ENCODE measurements around the gene NAIF1. TPM values are rescaled to one million over a fixed set of nuclear protein-coding genes. Genes with fewer than 3 reads are reported as not detected.
A peak's percentile ranks its signal among the peaks of the same experiment; 100 is the strongest.

NAIF1 gene
- total RNA-seq, 1 experiment from 2014 or later = 14.0 TPM

- DNase-seq (ENCODE audit: low read depth) = no peak
Measured at GRCh38 chr9:128102196-128102595, 35.1 kb upstream of the NAIF1 start.

DNA sequence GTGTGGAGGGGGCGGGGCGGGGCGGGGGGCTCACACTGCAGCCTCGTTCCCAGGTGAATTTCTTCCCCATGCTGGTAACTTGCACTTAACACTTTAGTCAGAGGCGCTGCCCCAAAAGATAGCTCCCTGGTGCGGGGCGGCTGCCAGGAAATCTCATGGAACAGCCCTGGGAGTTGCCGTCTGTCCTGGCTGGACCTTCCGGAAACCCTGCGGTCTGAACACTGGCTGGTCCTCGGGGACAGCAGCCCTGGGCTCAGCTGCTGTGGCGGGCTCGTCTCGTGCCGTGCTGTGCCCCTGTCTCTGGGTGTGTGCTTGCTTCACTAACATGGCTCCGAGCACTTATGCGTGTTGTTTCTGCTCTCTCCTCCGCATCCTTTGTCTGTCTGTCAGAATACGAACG lies 34.6 kb upstream of the NAIF1 start:
- no peak for DNase-seq (ENCODE audit: low read depth)

GRCh38 chr9:128101231-128101661 lies 34.1 kb upstream of the NAIF1 start:
- DNase-seq (ENCODE audit: low read depth) = no peak

DNA sequence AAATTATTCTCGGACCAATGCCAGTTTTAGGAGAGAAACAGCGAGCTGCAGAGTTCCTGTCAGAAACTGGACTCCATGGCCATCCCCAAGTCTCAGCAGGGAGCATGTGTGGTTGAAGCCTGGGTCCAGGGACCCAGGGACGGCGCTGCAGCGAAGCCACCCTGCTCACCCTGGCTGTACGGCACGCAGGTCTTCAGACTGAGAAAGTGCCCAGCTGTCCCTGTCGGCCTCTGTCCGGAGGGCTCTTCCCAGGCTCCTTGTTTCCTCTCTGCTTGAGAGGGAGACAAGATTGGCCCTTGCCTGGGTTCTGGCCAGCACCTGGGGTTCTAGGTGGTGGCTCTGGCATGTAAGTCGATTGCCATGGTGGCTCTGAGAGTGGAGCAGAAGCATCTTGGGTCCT lies 33.5 kb upstream of the NAIF1 start:
- no peak for DNase-seq (ENCODE audit: low read depth)

DNA sequence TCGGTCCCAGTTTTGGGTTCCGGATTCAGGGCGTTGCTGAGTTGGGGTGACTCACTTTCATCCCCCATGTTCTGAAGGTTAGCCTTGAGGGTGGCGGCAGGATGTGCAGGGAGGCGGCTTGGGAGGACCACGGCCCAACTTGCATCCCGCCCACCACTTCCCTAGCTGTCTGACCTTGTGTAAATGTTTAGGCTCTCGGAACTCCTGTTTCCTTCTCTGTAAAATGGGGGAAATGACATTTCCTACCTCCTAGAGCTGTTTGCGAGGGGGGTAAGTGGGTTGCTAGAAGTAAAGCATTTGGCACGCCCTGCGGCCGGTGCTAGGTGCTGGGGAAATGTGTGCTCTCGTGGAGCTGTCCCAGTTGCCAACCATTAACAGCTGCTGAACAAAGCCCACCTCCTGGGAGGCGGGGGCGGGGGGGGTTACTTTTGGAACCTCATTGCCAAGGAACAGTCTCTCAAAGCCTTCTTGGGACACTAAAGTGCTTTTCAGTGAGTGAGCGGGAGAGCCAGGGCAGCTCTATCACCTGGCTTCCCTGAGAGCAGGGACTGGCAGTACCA lies 32.9 kb upstream of the NAIF1 start:
- peak; percentile 40 for DNase-seq (ENCODE audit: low read depth)

- DNase-seq (ENCODE audit: low read depth) = peak; percentile 36
Measured at GRCh38 chr9:128099231-128099931, 32.3 kb upstream of the NAIF1 start.

GRCh38 chr9:128098297-128099230 lies 31.4 kb upstream of the NAIF1 start:
- peak; percentile 95 for DNase-seq (ENCODE audit: low read depth)

DNA sequence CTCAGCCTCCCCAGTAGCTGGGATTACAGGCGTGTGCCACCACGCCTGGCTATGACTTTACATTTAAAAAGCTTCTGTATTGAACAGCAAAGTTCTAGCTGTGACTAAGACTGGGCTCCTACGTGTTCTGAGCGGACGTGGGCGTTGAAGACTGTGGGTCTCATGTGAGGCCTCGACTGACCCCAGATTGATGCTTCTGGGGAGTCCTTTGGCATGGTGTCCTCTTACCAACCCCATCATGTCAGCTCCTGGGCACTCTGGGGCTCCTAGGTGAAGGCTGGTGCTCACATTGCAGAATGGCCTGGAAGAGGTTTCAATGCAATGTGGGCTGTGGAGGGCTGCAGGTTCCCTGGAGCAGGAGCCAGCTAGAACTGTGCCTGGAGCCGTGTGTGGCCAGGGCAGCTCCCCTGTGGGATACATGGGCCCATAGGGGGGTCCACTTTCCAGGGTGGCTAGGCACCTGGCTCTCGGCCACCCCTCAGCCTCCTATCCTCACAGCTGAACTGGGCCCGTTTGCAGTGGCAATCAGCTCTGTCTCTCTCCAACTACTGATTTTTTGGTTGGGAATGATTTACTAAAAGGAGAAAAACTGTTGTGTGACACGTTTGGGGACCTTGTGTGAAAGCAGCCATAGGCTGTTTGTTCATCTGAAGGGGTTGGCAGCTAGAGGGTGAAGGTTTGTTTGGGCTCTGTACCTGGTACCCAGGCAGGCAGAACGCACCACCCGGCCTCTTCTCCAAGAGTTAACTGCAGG lies 30.6 kb upstream of the NAIF1 start:
- no peak for DNase-seq (ENCODE audit: low read depth)

DNA sequence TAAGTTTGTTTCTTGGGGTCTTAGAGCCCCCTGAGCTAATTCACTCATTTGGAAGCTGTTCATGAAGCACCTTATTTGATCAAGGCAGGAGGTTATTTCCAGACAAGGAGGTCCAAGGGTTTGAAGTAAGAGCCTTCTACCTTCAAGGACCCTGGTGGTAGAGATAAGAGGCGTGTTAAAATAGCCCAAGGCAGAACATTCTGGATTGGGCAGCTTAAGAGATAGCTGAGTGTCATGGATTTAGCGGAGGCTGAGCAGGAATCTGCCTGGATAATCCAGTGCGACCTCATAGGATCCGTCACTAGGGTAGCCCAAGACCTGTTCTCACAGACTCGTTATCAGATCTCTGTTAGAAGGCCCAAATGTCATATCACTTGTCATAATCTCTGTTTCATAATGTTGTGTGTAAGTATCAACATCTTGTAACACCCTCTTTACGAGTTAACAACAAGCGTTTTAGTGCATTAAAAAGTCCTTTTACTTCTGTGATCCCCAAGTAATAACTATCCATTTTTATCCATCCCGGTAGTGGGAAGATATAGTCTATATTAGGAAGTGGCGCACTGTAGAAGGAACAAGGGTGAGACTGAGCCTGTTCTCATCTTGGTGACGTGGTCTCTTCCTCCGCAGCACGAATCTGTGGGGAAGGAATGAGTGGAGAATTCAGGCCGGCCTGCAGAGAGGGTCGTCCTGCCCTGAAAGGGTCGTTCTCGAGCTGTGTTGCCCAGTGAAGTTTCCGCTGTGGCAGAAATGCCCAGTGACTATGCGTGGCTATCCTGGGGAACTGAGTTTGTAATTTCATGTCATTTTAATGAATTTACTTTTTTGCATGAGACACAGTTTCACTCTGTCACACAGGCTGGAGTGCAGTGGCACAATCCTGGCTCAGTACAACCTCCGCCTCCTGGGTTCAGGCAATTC lies 29.8 kb upstream of the NAIF1 start:
- DNase-seq (ENCODE audit: low read depth) = no peak

- no peak for DNase-seq (ENCODE audit: low read depth)
Measured at GRCh38 chr9:128094950-128095544, 27.9 kb upstream of the NAIF1 start.

DNA sequence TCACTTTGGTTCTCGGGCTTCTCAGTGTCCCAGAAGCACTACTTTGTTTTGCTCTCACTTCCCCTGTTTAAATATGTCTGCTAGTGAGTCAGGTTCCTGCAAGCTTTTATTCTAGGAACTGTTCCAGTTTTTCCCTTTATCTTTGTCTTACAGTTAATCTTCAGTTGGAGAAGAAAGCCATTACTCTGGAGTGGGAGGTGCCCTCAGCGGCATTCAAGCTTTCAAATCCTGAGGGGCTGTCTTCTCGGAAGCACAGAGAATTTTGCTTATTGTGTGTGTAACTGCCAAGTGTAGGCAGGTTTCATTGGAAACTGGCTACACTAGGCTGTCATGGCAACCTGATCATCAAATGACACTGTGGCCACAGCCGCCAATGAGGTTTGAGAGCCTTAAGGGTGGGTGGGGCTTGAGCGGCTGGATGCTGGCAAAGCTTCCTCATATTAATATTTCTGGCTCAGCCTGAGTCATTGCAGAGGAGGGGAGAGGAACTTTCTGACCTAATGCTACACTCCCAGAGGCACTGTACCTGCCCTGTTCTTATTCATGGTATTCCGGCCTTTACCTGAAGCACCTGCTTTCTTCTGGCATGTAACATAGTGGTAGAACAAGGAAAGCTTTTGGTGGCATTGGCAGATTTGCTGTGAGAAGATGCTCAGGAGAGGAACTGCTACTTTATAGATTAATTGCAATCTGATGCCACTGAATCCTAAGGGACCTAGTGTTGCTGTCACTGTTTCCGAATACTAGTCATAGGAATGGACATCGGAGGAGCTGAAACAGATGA lies 27.2 kb upstream of the NAIF1 start:
- DNase-seq (ENCODE audit: low read depth) = peak; percentile 96

- DNase-seq (ENCODE audit: low read depth) = no peak
Measured at GRCh38 chr9:128093011-128093410, 25.9 kb upstream of the NAIF1 start.

- no peak for DNase-seq (ENCODE audit: low read depth)
Measured at GRCh38 chr9:128092199-128092977, 25.3 kb upstream of the NAIF1 start.

GRCh38 chr9:128091571-128091970 lies 24.5 kb upstream of the NAIF1 start:
- DNase-seq (ENCODE audit: low read depth) = peak; percentile 60

DNA sequence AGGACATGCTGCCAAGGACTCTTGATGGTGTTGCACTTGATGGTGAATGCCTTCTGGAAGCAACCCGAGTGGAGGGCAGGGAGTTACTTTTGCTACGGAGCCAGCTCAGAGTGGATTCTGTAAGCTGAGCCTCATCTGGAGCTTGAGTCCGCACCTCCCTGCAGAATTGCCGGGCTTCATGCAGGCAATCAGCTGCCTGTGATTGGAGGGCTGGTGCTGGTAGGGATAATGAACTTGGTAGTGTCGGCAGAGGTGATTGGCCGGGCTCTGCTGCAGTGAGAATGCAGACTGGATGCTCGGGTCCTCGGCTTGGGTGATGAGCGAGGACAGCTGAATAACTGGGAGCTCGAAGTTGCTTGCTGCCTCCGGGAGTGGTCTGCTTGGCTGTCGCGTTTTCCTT lies 24.0 kb upstream of the NAIF1 start:
- peak; percentile 97 for DNase-seq (ENCODE audit: low read depth)

GRCh38 chr9:128089299-128089698 lies 22.2 kb upstream of the NAIF1 start:
- no peak for DNase-seq (ENCODE audit: low read depth)

GRCh38 chr9:128088253-128088945 lies 21.3 kb upstream of the NAIF1 start:
- no peak for DNase-seq (ENCODE audit: low read depth)

GRCh38 chr9:128087262-128087661 lies 20.1 kb upstream of the NAIF1 start:
- DNase-seq (ENCODE audit: low read depth) = no peak
